ELF-1 (cell line): Measurements from ENCODE around the gene COL4A2.

Source experiments
- DNase-seq: peaks from one replicate; pipeline ENCODE4 v3.0.0-alpha.2; 2016; ENCODE audit warnings: low read depth, low spot score

COL4A2 gene

GRCh38 chr13:110533771-110534670, 226.9 kb downstream of the COL4A2 start:
- peak; percentile 48 for DNase-seq

- no peak for DNase-seq
Observed at GRCh38 chr13:110535526-110535925, 228.4 kb downstream of the COL4A2 start.

GRCh38 chr13:110536006-110536693, 229.1 kb downstream of the COL4A2 start:
- no peak for DNase-seq

- no peak for DNase-seq
Observed at GRCh38 chr13:110538632-110539031, 231.5 kb downstream of the COL4A2 start.

- DNase-seq = no peak
Observed at GRCh38 chr13:110539894-110540293, 232.8 kb downstream of the COL4A2 start.

- no peak for DNase-seq
Observed at GRCh38 chr13:110540871-110541525, 233.9 kb downstream of the COL4A2 start.

GRCh38 chr13:110541526-110541920, 234.4 kb downstream of the COL4A2 start:
- DNase-seq = peak; percentile 65

- DNase-seq = no peak
Observed at GRCh38 chr13:110542169-110542796, 235.2 kb downstream of the COL4A2 start.

- DNase-seq = no peak
Observed at GRCh38 chr13:110546378-110546777, 239.3 kb downstream of the COL4A2 start.

- DNase-seq = peak; percentile 76
Observed at GRCh38 chr13:110546926-110547325, 239.8 kb downstream of the COL4A2 start.

GRCh38 chr13:110548891-110549794, 242.1 kb downstream of the COL4A2 start:
- peak; percentile 65 for DNase-seq

GRCh38 chr13:110549795-110550160, 242.7 kb downstream of the COL4A2 start:
- DNase-seq = no peak

- no peak for DNase-seq
Observed at GRCh38 chr13:110551284-110551683, 244.2 kb downstream of the COL4A2 start.

GRCh38 chr13:110552767-110553166, 245.7 kb downstream of the COL4A2 start:
- DNase-seq = no peak

GRCh38 chr13:110553417-110553816, 246.3 kb downstream of the COL4A2 start:
- no peak for DNase-seq

- no peak for DNase-seq
Observed at GRCh38 chr13:110554227-110554836, 247.2 kb downstream of the COL4A2 start.

GRCh38 chr13:110554946-110555345, 247.9 kb downstream of the COL4A2 start:
- DNase-seq = no peak

- no peak for DNase-seq
Observed at GRCh38 chr13:110555601-110556223, 248.6 kb downstream of the COL4A2 start.

GRCh38 chr13:110556224-110556606, 249.1 kb downstream of the COL4A2 start:
- no peak for DNase-seq

- no peak for DNase-seq
Observed at GRCh38 chr13:110557082-110557481, 250.0 kb downstream of the COL4A2 start.
